ENCODE measurements around the gene GPR6.

Gene GPR6, protein sequence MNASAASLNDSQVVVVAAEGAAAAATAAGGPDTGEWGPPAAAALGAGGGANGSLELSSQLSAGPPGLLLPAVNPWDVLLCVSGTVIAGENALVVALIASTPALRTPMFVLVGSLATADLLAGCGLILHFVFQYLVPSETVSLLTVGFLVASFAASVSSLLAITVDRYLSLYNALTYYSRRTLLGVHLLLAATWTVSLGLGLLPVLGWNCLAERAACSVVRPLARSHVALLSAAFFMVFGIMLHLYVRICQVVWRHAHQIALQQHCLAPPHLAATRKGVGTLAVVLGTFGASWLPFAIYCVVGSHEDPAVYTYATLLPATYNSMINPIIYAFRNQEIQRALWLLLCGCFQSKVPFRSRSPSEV

GRCh38 chr6:109978174-109979032, at the start of gene GPR6:
Gene GPR6 (plus strand): TSS chr6:109978311. CDS start chr6:109979113, 802 bp downstream.
- DNase-seq (ENCODE audit: low read depth) = no peak

DNA sequence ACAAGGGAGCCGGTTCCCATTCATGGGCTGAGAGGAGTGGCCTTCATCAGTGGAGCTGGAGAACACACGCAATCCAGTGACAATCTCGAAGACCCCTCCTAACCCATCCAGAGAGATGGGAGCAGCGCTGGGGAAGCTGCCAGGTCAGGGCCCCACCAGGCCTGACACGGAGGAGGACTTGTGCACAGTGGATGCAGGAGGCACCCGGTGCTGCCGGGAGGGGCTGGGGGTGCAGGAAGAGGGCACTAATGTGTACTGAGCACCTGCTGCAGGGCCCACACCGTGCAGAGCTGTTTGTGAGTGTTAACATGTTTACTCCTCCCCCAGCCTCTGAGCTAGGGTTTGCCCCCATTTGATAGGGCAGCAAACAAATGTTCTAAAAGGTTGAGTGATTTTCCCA, 43.8 kb upstream of the GPR6 start:
- DNase-seq (ENCODE audit: low read depth) = no peak

- DNase-seq (ENCODE audit: low read depth) = no peak
These were observed 38.5 kb upstream of the GPR6 start for GRCh38 chr6:109939654-109940053.

GRCh38 chr6:109944448-109944847, 33.7 kb upstream of the GPR6 start:
- no peak for DNase-seq (ENCODE audit: low read depth)

- DNase-seq (ENCODE audit: low read depth) = no peak
These were observed 33.0 kb upstream of the GPR6 start for GRCh38 chr6:109945091-109945490.

DNA sequence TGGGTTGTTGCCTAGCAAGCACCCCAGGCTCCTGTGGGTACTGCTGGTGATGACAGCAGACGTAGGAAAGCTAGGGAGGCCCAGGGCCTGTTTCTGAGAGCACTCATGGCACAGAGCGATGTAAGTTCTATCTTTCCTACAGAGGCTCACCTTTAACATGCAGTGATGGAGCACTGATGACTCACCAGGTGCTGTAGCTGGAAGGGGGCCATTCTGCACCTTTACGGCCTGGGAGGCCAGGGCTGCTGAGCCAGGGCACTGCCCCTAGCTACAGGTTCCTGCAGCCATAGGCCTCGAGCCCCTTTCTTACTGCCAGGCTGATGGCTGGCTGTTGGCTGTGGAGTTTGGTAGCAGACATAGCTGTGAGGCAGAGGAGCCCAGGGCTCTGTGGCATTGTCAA, 31.1 kb upstream of the GPR6 start:
- DNase-seq (ENCODE audit: low read depth) = no peak

DNA sequence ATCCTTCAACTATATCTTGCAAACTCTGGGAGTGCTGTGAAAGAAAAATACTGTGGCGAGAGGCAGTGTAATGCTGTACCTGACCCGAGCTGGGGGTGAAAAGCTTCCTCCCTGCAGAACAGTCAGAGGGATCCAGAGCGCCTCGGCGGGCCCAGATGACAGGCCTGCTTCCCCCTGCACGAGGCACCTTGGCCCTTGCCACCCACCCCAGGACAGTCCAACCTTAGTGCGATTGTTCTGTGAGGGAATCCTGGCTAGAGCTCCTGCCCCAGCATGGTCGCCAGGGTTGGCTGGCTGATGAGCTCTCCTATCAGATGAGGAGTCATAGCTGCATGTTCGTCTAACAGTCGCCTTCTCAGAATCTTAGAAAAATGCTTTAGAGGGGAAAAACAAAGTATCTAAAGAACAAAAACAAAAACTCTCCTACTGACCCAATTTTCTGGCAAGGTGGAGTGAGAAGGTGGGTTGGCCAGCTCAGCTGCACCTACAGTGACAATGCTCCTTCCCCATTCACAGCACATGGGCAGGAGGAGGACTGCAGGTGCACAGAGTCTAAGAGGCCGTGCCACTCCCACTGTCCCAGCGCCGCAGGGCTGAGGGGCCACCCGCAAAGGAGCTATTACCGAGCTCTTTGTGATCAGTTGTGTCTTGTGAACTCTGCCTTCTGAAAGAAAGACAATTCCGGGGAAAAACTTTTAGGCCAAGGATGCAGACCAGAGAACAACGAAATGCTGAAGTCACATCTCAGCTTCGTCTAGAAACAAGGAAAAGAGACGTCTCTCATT, 28.6 kb upstream of the GPR6 start:
- DNase-seq (ENCODE audit: low read depth) = no peak

- DNase-seq (ENCODE audit: low read depth) = no peak
These were observed 22.6 kb upstream of the GPR6 start for GRCh38 chr6:109955491-109955890.

DNA sequence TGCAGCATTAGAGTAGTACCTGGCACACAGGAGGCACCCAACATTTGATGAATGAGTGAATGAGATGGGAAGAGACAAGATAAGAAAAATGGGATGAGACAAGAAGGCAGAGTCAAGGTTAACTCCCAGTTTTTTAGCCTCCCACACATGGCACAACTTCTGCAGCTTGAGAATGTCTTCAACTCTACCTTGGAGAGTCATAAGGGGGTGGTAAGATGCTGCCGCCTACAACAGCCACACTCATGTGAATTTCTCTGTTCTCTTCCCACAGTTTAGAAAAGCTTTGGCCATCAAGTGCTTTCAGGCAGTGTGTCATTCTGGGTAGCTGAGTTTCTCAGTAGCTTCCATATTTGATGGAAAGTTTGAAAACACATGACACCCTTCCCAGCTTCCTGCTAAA, 19.5 kb upstream of the GPR6 start:
- no peak for DNase-seq (ENCODE audit: low read depth)

GRCh38 chr6:109961611-109962041, 16.5 kb upstream of the GPR6 start:
- no peak for DNase-seq (ENCODE audit: low read depth)

- DNase-seq (ENCODE audit: low read depth) = no peak
These were observed 15.8 kb upstream of the GPR6 start for GRCh38 chr6:109962271-109962670.

- DNase-seq (ENCODE audit: low read depth) = no peak
These were observed 14.4 kb upstream of the GPR6 start for GRCh38 chr6:109963598-109964170.

GRCh38 chr6:109964949-109965348, 13.2 kb upstream of the GPR6 start:
- DNase-seq (ENCODE audit: low read depth) = no peak

DNA sequence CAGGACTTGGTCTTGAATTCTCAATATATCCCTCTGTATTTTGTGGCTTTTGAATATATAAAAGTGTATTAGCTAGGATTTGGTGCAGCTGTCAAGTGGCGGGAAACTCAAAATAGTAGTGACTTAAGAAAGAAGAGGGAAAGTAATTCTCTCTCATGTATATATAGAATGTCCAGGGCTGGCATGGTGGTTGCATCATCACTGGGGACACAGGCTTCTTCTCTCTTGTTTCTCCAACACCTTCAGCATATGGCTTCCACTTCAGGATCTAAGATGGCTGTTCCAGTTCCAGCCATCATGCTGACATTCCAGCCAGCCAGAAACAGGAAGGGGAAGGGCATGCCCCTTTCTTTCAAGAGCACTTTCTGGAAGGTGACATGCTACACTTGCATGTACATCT, 11.8 kb upstream of the GPR6 start:
- DNase-seq (ENCODE audit: low read depth) = no peak

- DNase-seq (ENCODE audit: low read depth) = no peak
These were observed 329 bp upstream of the GPR6 start for GRCh38 chr6:109977791-109978173.

DNA sequence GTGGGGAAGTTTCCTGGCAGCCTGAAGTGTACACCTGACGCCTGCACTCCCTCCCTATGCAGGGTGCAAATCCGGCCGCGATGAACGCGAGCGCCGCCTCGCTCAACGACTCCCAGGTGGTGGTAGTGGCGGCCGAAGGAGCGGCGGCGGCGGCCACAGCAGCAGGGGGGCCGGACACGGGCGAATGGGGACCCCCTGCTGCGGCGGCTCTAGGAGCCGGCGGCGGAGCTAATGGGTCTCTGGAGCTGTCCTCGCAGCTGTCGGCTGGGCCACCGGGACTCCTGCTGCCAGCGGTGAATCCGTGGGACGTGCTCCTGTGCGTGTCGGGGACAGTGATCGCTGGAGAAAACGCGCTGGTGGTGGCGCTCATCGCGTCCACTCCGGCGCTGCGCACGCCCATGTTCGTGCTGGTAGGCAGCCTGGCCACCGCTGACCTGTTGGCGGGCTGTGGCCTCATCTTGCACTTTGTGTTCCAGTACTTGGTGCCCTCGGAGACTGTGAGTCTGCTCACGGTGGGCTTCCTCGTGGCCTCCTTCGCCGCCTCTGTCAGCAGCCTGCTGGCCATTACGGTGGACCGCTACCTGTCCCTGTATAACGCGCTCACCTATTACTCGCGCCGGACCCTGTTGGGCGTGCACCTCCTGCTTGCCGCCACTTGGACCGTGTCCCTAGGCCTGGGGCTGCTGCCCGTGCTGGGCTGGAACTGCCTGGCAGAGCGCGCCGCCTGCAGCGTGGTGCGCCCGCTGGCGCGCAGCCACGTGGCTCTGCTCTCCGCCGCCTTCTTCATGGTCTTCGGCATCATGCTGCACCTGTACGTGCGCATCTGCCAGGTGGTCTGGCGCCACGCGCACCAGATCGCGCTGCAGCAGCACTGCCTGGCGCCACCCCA, 1.2 kb downstream of the GPR6 start:
- DNase-seq (ENCODE audit: low read depth) = no peak

DNA sequence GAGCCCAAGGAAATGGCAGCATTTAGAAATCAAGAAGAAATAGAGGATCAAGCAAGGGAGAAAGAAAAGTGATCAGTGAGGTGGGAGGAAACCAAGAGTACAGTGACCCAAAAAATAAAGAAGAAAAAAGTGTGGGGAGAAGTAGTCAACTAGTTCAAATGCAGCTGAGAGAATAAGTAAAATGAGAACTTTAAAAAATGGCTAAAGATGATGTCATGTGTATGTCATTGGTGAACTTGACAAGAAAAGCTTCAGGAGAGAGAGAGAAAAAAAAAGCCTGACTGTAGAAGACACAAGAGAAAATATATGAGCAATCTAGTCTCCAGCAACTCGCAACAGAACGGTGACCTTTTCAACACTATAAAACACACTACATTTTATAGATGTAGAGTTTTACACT, 6.3 kb downstream of the GPR6 start:
- DNase-seq (ENCODE audit: low read depth) = no peak

DNA sequence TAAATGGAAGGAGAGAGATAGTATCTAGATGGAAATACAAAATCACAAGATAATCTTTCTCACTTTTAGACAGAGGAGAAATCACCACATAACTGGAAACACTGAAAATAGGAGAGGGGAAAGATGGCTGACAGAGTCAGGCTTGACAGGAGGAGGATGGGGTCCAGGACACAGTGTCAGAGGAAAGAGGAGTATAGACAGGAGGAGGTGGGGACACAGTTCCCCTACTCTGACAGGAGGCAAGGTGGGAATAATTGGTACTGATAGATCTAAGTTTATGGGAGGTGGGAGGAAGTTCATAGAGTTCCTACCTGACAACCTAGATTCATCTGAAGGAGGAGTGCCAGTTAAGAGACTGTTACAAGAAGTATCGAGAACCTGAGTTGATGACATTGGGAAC, 9.1 kb downstream of the GPR6 start:
- DNase-seq (ENCODE audit: low read depth) = no peak

DNA sequence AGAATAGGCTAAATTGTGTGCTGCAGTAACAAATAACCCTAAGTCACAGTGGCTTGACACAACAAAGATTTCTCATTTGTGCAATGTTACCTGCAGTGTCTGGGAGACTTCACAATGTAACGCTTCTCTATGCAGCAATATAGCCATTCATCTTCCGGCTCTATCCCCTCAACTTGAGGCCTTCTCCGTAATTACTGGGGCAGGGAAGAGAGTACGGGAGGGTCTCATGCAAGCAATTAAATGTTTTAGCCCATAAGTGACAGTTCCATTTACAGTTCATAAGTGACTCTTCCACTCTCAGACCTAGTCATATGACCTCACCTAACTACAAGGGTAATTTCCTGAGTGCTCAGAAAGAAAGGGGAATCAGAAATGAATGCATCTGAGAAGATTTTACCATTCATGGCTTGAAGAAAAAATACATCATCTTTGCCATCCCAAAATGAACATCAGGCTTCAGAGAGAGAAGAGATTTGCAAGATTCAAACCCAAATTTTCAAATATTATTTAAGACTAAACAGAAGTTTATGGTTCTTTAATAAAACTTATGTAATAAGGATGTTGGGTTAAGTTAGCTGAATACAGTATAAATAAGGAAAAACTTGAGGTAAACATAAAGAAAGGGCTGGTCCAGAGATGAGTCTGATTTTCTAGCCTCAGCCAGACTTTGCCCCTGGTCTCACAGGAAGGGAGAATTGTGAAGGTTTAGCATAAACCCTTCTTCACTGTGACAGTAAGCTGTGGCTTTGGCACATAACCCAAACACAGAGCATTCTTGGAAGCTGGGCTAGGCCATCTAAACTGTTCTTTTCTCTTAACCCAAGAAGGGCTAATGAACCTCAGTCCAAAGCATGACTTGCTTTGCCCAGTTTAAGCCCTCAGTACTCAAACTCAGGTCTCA, 13.3 kb downstream of the GPR6 start:
- no peak for DNase-seq (ENCODE audit: low read depth)

DNA sequence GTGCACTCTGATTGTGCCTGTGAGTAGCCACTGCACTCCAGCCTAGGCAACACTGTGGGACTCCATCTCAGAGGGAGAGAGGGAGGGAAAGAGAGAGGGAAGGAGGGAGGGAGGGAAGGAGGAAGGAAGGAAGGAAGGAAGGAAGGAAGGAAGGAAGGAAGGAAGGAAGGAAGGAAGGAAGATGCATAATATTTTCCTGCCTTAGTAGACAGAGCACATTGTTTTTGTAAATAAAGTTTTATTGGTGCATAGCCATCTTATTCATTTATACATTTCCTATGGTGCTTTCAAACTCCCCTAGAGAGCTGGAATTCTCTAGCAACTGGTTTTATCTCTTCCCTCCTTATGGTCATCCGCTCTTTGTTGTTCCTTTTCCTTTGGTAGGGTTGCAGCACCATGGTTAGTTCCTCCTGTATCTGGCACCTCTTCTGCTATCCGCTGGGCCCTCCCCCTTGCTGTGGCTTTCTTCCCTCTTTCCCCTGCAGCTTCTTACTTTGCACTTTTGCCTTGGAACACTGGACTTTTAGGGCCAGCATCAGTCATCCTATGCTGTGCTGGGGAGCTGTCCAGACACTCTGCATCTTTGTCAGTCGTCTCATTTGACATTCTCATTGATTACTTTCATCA, 20.2 kb downstream of the GPR6 start:
- no peak for DNase-seq (ENCODE audit: low read depth)
